NCI-H226 (cell line): Measurements from ENCODE around the gene TRRAP.
"Not testable (repeated sequence)": the region's sequence is repeated elsewhere in the genome, so short reads cannot be mapped to it uniquely, and the experiment has no call there.

ENCODE experiments used
- DNase-seq: peaks from one replicate; pipeline ENCODE4 v3.0.0-alpha.2; 2015

TRRAP gene

GRCh38 chr7:98866765-98867164, 11.6 kb upstream of the TRRAP start:
- no peak for DNase-seq

- DNase-seq, result no peak
Observed at GRCh38 chr7:98868450-98868849, 9.9 kb upstream of the TRRAP start.

GRCh38 chr7:98869027-98869596, 9.2 kb upstream of the TRRAP start:
- no peak for DNase-seq

GRCh38 chr7:98869597-98870120, 8.7 kb upstream of the TRRAP start, which contains the start of gene TMEM130:
TMEM130 (minus strand) TSS chr7:98870014; CDS start chr7:98869861, 153 bp downstream.
- DNase-seq, result no peak

GRCh38 chr7:98870121-98870651, 8.1 kb upstream of the TRRAP start:
- peak; percentile 46 for DNase-seq

- DNase-seq, result no peak
Observed at GRCh38 chr7:98870807-98871491, 7.4 kb upstream of the TRRAP start.

DNA sequence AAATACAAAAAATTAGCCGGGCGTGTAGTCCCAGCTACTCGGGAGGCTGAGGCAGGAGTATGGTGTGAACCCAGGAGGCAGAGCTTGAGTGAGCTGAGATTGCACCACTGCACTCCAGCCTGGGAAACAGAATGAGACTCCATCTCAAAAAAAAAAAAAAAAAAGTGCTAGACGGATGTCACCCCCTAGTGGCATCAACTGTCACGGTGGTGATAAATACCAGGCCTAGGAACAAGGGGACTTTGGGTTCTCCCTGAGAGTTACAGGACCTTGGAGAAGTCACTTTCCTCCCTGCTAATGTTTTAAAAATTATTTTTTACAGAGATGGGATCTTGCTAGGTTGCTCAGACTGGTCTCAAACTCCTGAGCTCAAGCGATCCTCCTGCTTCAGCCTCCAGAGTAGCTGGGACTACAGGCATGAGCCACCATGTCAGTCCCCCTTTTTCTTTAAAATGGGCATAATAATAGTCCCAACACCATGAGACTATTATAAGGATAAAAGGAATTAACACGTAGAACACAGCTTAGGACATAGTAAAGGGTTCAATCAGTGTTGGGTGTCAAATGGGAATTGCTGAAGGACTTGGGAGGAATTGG, 5.9 kb upstream of the TRRAP start:
- no peak for DNase-seq

DNA sequence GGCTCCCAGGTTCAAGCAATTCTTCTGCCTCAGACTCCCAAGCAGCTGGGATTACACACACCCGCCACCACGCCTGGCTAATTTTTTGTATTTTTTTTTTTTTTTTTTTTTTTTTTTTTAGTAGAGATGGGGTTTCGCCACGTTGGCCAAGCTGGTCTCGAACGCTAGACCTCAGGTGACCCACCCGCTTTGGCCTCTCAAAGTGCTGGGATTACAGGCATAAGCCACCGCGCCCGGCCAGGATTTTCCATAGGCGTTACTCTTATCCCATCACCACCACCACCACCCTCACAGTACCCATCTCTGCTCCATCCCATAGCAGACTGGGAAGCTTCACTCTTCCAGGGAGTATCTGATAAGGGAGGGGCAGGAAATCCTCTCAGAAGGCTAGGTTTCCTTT, 4.7 kb upstream of the TRRAP start:
- DNase-seq, result not testable (repeated sequence)

DNA sequence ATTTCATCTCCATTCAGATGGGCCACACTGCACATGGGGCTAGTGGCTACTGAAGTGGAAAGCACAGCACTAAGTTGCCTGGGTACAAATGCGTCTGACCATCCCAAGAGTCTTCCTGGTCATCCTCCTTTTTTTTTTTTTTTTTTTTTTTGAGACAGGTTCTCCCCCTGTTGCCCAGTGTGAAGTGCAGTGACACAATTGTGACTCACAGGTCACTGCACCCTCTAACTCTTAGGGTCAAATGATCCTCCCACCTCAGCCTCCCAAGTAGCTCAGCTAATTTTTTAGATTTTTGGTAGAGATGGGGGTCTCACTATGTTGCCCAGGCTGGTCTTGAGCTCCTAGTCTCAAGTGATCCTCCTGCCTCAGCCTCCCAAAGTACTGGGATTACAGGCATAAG, 3.4 kb upstream of the TRRAP start:
- no peak for DNase-seq

DNA sequence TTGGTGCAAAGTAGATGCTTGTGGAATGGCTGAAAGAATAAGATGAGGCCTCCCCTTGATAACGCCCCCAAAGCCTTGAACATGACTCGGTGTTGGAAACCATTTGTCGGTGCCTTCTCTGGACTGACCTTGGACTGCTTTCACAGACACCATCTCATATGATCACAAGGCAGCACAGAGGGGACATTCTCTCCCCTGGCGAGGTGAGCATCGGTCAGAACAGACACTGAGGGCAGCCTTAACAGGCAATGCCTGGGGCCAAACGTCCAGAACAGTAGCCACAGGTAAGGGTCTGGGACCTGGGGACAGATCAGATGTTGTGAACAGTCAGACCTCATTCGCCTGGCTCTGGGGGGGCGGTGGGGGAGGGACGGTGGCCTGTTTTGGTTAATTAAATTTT, 2.8 kb upstream of the TRRAP start:
- no peak for DNase-seq

DNA sequence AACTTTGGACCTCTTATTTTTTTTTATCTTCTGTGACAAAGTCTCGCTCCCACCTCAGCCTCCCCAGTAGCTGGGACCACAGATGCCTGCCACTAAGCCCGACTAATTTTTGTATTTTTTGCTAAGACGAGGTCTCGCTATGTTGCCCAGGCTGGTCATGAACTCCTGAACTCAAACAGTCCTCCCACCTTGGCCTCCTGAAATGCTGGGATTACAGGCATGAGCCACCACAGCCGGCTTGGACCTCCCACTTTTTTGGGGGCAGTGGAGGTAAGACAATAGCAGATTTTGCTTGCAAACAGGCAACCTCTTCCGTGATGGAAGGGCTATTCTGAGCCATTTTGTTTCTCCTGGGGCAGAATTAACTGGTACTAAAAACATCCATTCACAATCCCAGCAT, 1.2 kb upstream of the TRRAP start:
- DNase-seq, result no peak

DNA sequence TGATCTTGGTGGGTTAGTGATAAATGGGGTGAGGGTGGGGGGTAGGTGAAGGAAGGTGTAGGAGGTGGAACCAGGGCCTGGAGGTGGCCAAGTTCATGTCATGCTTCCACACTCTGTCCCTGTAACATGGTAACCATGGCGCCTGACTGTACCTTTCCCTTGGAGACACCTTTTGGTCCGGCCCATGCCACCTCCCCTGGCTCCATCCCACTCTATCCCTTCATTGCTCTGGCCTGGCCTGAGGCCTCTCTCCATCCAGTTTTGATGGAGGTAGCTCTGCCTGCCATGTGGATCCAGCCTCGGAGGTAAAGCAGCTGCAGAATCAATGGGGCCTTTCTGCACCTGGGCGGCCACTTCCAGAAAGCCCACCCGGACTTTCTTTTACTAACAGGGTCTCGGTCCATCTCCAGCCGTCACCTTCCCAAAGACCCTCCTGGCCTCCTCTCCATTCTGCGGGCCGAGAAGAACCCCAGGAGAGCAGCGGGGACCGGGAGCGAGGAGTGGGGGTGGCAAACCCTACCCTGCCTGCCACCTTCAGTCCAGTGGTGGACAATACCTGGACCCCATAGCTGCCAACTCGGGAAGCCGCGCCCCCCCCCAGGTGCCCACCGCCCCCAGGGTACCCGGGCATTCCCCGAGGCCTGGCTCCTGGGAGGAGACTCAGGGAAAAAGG, 504 bp upstream of the TRRAP start:
- DNase-seq, result no peak

DNA sequence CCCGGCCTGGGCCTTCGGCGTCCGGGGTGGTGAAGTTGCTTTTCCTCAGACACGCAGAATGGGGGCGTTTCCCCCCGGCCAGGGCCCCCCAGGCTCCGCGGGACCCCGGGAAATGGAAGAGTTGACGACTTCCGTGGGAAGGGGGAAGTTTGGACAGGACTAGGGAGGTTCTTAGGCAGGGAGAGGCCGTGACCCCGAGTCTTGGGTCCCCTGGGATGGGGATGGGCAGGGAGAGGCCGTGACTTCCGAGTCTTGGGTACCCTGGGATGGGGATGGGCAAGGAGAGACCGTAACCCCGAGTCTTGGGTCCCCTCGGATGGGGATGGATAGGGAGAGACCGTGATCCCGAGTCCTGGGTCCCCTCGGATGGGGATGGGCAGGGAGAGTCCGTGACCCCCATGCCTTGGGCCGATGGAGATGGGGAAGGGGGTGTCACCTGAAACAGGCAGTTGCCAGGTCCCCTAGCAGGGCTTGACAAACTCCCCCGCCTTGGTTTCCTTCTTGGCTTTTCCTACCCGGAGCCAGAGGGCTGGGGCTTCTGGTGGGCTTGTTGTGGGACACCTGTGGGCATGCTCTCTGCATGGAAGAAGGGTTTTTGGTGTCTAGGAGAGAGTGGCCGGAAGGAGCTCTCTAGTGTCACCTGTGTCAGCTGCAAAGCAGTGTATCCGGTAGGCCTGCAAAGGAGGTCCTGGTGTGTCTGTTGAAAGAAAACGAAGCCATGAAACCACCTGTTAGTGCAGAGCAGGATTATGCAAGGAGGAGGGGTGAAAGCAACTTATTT, 1.1 kb downstream of the TRRAP start:
- DNase-seq, result no peak

GRCh38 chr7:98879979-98880315, 1.6 kb downstream of the TRRAP start:
- DNase-seq, result no peak

- DNase-seq, result no peak
Observed at GRCh38 chr7:98880485-98880884, 2.2 kb downstream of the TRRAP start.

DNA sequence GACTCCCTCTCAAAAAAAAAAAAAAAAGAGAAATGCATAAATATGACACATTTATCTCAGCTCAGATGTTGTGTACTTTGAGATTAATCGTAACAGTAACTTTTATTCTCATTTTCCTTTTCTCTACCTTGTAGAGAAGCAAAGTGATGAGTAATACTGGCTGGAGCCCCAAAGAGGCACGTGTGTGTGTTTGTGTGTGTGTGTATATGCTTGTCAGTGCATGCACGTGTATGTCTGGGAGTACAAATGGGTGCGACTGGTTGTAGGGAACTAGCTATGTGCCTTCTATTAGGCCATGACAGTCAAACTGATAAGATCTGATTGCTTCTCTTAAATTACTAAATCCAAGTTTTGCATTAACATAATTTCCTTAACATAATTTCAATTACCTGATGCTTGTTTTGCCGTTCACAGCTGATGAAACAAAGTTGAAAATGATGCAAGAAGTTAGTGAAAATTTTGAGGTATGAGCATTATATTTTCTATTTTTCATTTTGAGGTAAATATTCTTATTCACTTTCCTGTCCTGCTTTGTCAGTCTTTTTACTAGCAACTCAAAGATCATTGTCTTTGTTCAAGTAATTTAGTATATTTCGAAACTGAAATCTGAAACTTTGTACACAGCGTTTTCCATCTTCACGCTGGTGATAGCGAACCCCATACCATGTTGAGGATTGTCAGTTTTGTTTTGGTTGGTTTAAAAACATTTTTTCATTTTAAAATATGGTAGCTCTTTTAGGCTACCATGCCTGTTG, 3.4 kb downstream of the TRRAP start:
- no peak for DNase-seq

DNA sequence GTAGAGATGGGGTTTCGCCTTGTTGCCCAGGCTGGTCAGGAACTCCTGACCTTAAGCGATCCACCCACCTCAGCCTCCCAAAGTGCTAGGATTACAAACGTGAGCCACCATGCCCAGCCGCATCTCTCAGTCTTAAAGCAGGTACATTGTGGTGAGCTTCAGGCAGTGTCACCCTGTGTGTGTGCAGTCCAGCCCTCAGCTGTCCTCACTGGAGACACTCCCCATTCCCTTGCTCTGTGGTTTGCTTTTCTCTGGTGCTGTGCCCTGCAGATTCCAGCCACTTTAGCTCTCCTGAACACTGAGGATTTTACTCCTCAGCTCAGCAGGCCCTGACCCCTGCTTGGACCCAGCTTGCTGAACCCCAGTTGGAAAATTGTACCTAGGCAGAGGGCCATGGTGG, 6.1 kb downstream of the TRRAP start:
- no peak for DNase-seq

DNA sequence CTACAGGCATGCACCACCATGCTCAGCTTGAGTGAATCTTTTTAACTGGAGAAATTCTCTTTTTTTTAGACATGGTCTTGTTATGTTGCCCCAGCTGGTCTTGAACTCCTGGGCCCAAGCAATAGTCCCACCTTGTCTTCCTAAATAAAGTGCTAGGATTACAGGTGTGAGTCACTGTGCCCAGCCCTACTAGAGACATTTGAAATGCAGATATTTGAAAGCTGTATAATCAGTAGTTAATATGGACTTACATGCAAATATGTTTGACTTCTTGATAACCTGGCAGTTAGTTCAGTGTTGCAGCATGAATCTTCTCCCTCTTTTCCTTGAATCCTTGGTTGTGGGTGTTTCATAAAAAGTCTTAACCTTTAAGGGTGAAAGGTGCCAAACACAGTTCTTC, 8.7 kb downstream of the TRRAP start:
- DNase-seq, result no peak

GRCh38 chr7:98892609-98893008, 14.3 kb downstream of the TRRAP start:
- DNase-seq, result no peak

GRCh38 chr7:98899816-98900215, 21.5 kb downstream of the TRRAP start:
- DNase-seq, result no peak

DNA sequence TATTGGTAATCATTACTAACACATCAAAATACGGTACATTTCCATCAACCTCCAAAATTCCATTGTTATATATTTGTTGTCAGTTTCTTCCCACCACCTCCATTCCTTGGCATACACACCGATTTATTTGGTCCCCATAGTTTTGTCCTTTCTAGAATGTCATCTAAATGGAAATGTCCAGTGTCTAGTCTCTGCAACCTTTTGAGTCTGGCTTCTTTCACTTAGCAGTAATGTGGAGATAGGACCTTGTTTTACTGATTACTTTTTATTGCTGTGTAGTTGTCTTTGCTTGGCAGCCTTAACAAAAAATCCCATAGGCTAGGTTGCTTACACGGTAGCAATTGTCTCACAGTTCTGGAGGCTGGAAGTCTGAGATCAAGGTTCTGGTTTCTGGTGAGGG, 22.5 kb downstream of the TRRAP start:
- no peak for DNase-seq

- DNase-seq, result no peak
Observed at GRCh38 chr7:98902523-98902922, 24.2 kb downstream of the TRRAP start.
